ENCODE measurements around the gene PROZ.
"Not testable (repeated sequence)": the region's sequence is repeated elsewhere in the genome, so short reads cannot be mapped to it uniquely, and the experiment has no call there.

The PROZ gene

DNA sequence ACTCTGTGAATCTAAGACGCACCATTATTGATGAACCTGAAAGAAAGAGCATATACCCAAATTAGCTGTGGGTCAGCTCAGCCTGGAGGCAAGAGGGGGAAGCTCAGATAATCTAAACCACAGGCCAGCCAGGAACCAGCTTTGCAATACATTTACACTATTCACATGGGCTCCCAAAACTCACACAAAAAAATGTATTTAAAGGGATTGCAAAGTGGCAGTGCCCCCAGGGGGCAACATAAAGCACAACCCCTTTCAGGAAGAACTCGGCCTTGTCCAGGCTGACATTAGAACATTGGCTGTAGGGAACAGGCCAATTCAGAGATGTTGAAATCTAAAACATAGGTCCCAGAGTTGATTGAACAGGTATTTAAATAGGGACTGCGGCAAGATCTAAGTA, 3.2 kb upstream of the PROZ start:
- DNase-seq (ENCODE audit: low read depth in 2 of 3, low spot score in 1 of 3), result no peak

- DNase-seq (ENCODE audit: low read depth in 2 of 3, low spot score in 1 of 3), result no peak
Measured at GRCh38 chr13:113155982-113156655, 2.3 kb upstream of the PROZ start.

- no peak for DNase-seq (ENCODE audit: low read depth in 2 of 3, low spot score in 1 of 3)
Measured at GRCh38 chr13:113157206-113157928, 1.1 kb upstream of the PROZ start.

GRCh38 chr13:113158946-113159345, 498 bp downstream of the PROZ start:
- no peak for DNase-seq (ENCODE audit: low read depth in 2 of 3, low spot score in 1 of 3)

DNA sequence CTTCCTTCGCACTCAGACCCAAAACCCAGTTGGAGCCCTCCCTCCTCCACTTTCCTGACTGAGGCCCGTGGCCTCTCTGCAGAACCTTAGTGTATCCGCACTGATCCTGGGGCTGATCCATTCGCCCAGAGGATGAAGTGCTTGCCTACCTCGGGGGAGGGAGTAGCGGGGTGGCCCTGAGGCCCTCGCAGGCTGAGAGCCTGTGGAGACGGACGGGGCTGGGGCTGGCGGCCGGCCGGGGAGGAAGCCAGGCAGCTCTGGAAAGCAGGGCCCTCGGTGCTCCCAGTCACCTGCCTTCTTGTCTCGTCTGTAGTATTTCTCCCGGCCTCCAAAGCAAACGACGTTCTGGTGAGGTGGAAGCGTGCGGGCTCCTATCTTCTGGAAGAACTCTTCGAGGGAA, 1.3 kb downstream of the PROZ start:
- DNase-seq (ENCODE audit: low read depth in 2 of 3, low spot score in 1 of 3), result no peak

DNA sequence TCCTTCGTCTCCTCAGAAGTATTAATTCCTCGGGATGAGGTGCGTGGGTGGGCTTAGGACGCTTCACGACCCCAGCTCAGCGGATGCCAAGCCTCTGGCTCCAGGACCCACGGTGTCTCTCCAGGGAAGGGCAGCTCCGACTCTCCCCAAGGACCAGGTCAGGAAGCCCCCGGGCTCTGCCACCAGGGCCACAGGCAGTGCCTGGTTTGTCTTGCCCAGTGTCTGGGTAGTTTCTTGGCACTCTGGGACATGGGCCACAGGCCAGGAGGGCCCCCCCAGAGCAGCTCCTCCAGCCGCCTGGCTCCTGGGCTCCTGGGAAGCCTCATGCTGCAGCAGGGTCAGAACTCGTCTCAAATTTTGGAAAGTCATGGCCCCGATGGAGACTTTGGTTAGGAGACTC, 2.5 kb downstream of the PROZ start:
- DNase-seq (ENCODE audit: low read depth in 2 of 3, low spot score in 1 of 3), result no peak

DNA sequence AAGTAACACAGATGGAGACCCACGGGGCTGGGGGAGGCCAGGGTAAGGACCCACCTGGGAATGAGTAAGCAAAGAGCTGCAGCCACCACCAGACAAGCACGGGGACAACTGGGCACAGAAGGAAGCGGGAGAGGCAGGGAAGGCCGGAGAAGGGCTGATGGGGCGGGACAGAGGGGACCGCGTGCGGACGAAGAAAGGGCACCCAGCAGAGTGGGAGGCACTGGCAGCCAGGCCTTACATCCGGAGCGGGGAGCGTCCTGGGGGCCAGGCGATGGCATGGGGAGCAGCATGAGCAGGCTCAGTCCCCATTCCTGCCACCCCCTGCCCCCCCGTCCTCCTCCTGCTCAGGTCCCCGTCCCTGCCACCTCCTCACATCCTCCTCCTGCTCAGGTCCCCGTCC, 3.0 kb downstream of the PROZ start:
- no peak for DNase-seq (ENCODE audit: low read depth in 2 of 3, low spot score in 1 of 3)

GRCh38 chr13:113161975-113162374, 3.5 kb downstream of the PROZ start:
- not testable (repeated sequence) for DNase-seq (ENCODE audit: low read depth in 2 of 3, low spot score in 1 of 3)

- no peak for DNase-seq (ENCODE audit: low read depth in 2 of 3, low spot score in 1 of 3)
Measured at GRCh38 chr13:113162783-113163685, 4.6 kb downstream of the PROZ start.

DNA sequence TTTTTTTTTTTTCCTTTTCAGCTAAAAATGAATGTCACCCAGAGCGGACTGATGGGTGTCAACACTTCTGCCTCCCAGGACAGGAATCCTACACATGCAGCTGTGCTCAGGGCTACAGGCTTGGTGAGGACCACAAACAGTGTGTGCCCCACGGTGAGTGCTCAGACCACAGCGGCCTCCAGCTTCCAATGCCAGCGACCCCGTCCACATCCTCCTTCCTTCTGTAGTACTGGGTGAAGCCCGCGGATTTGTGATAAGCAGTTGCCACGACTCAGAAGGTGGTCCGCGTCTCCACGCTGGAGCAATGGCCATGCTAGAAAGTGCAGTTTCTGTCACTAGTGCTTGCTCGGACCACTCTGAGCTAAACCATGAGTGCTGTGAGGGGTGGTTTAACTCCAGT, 6.0 kb downstream of the PROZ start:
- no peak for DNase-seq (ENCODE audit: low read depth in 2 of 3, low spot score in 1 of 3)

GRCh38 chr13:113166266-113166665, 7.8 kb downstream of the PROZ start:
- no peak for DNase-seq (ENCODE audit: low read depth in 2 of 3, low spot score in 1 of 3)

DNA sequence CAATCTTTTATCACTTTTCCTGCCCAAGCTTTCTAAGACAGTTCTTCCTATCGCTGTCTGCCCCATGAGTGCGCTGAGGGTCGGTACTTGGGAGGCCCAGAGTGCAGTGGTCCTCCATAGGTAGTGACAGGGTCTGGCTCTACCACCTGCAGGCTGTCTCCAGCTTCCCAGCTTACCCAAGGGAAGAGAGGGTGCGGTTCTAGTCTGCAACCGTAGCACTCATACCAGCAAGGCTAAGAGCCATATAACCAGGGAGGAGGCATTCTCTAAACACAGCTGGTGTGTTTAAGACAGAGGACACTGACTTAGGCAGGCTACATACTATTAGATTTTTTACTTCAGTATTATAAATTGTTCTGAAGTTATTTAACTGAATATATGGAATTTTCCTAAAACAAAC, 8.2 kb downstream of the PROZ start:
- no peak for DNase-seq (ENCODE audit: low read depth in 2 of 3, low spot score in 1 of 3)

DNA sequence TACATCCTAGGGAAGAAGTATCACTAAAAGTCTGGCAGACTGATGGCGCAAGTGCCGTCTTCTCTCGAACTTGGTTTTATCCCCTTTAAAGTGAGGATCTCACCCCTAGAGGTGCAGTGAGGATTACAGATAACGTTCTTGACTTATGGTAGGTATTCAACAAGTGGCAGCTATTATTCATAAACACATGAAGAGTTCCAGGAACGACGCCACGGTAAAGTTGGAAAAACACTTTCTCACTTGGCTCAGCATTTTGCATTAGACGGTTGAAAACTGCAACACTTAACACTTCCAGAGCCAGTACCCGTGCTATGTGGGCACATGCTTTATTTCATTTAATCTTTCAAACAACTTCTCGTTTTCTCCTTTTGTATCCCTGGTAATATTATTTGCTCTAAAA, 8.7 kb downstream of the PROZ start:
- no peak for DNase-seq (ENCODE audit: low read depth in 2 of 3, low spot score in 1 of 3)

DNA sequence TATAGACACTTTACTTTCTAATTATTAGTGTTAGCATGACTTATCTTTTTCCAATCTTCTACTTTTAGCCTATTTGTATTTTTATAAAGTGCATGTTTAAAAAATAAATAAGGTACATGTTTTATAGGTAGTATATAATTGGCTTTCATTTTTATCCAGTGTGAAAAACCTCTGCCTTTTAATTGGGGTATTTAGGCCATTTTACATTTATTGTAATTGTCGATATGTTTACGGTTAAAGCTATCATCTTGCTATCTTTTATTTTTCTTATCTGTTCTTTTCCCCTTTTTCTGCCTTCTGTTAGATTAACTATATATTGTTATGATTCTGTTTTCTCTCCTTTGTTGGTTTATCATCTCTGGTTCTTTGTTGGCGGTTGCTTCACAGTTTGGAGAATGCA, 9.1 kb downstream of the PROZ start:
- DNase-seq (ENCODE audit: low read depth in 2 of 3, low spot score in 1 of 3), result no peak

DNA sequence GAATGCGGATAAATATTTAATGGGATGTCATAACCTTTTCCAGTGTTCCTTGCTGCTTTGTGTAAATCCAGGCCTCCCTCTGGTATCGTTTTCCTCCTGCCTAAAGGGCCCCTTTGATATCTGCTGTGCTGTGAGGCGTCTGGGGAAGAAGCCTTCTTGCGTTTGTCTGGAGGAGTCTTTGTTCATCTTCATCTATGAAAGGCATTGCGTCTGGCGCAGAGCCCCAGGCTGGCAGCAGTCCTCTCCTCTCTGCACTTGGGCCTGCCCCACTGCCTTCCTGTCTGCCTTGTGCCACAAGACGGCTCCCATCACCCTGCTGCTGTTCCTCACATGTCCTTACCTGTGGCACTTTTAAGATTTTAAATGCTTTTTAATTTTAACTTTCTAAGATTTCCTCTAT, 9.8 kb downstream of the PROZ start:
- DNase-seq (ENCODE audit: low read depth in 2 of 3, low spot score in 1 of 3), result no peak

GRCh38 chr13:113169277-113170272, 11.1 kb downstream of the PROZ start:
- no peak for DNase-seq (ENCODE audit: low read depth in 2 of 3, low spot score in 1 of 3)

- no peak for DNase-seq (ENCODE audit: low read depth in 2 of 3, low spot score in 1 of 3)
Measured at GRCh38 chr13:113170511-113170910, 12.1 kb downstream of the PROZ start.

GRCh38 chr13:113171250-113172125, 13.0 kb downstream of the PROZ start:
- DNase-seq (ENCODE audit: low read depth in 2 of 3, low spot score in 1 of 3), result no peak

DNA sequence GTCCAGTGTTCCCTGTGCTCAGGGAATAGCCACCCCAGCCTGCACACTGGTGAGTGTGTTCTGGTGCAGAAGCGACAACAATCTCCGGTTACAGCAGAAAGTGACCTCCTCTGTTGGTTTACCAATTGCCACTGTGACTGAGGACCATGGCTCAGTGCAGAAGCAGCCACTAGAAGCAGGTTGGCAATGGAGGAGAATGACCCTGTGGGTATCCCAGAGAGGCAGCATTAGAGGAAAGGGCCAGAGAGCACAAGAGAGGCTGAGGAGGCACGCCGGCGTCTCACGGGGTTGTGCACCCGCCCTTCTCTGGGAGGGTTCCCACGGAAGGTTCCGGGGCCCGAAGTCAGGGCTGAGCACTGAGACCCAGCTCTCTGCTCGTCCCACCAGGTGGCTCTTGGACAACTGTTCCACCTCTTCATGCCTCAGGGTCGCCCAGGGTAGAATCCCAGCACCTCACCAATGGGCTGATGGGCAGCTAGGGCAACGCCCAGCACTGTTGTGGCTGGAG, 14.0 kb downstream of the PROZ start:
- no peak for DNase-seq (ENCODE audit: low read depth in 2 of 3, low spot score in 1 of 3)

DNA sequence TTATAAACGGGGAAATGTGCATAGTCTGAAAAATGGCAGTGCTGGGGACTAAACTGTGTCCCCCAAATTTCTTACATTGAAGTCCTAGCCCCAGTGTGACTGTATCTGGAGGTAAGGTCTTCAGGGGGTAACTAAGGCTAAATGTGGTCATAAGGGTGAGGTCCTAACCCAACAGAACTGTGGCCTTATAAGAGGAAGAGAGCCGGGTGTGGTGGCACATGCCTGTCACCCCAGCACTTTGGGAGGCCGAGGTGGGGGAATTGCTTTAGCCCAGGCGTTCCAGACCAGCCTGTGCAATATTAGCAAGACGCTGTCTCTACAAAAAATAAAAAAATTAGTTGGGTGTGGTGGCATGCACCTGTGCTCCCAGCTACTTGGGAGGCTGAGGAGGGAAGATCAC, 17.8 kb downstream of the PROZ start:
- DNase-seq (ENCODE audit: low read depth in 2 of 3, low spot score in 1 of 3), result no peak
